HepG2 (cell line): ENCODE measurements around the gene ABHD1. TPM values are rescaled to one million over a fixed set of nuclear protein-coding genes. Genes with fewer than 3 reads are reported as not detected.
A peak's percentile ranks its signal among the peaks of the same experiment; 100 is the strongest.

Source experiments
- CREB3 ChIP-seq: sonication (generic); formaldehyde crosslinking; IDR thresholded peaks from 2 replicates; pipeline ENCODE4 v1.5.0; 2020; ENCODE audit warnings: missing genetic modification reagents
- DNMT3B ChIP-seq: conservative IDR thresholded peaks from 2 replicates; pipeline ENCODE4 v1.6.1; 2016; ENCODE audit warnings: missing biosample characterization, control low read depth
- DRAP1 ChIP-seq: IDR thresholded peaks from 2 replicates; pipeline ENCODE4 v1.6.1; 2016; ENCODE audit warnings: missing genetic modification reagents, missing compliant biosample characterization
- GLMP ChIP-seq: sonication (generic); formaldehyde crosslinking; IDR thresholded peaks from 2 replicates; pipeline ENCODE4 v1.9.0; 2021; ENCODE audit warnings: missing genetic modification reagents, mild to moderate bottlenecking, borderline replicate concordance
- HOXA3 ChIP-seq: sonication (generic); formaldehyde crosslinking; IDR thresholded peaks from 2 replicates; pipeline ENCODE4 v1.5.0; 2020; ENCODE audit warnings: missing genetic modification reagents
- KLF13 ChIP-seq: sonication (generic); formaldehyde crosslinking; IDR thresholded peaks from 2 replicates; pipeline ENCODE4 v1.4.0; 2020; ENCODE audit warnings: mild to moderate bottlenecking, missing genetic modification reagents
- MIER2 ChIP-seq: IDR thresholded peaks from 2 replicates; pipeline ENCODE4 v1.6.1; 2016; ENCODE audit warnings: missing biosample characterization, missing genetic modification reagents
- PAWR ChIP-seq: sonication (generic); formaldehyde crosslinking; IDR thresholded peaks from 2 replicates; pipeline ENCODE4 v1.4.0; 2020; ENCODE audit warnings: missing genetic modification reagents, mild to moderate bottlenecking, borderline replicate concordance
- PBX3 ChIP-seq: sonication (generic); formaldehyde crosslinking; IDR thresholded peaks from 2 replicates; pipeline ENCODE4 v1.8.1; 2023; ENCODE audit warnings: missing genetic modification reagents, inconsistent platforms, borderline replicate concordance
- RNF2 ChIP-seq: fragments of 450-650 bp; conservative IDR thresholded peaks from 2 replicates; pipeline ENCODE4 v1.6.1; 2016; ENCODE audit warnings: low read depth
- TFAP4 ChIP-seq: sonication (generic); IDR thresholded peaks from 2 replicates; pipeline ENCODE4 v1.6.1; 2016; ENCODE audit warnings: low read depth, borderline replicate concordance
- ZBTB37 ChIP-seq: sonication (generic); formaldehyde crosslinking; IDR thresholded peaks from 2 replicates; pipeline ENCODE4 v1.4.0; 2020; ENCODE audit warnings: mild to moderate bottlenecking, missing genetic modification reagents
- ZFY ChIP-seq: sonication (generic); formaldehyde crosslinking; IDR thresholded peaks from 2 replicates; pipeline ENCODE4 v1.4.0; 2020; ENCODE audit warnings: missing genetic modification reagents
- ZNF281 ChIP-seq: sonication (generic); formaldehyde crosslinking; IDR thresholded peaks from 2 replicates; pipeline ENCODE4 v1.4.0; 2020; ENCODE audit warnings: missing genetic modification reagents, borderline replicate concordance
- ZNF891 ChIP-seq: sonication (generic); formaldehyde crosslinking; IDR thresholded peaks from 2 replicates; pipeline ENCODE4 v1.5.0; 2020; ENCODE audit warnings: mild to moderate bottlenecking, missing genetic modification reagents
- polyA plus RNA-seq, 8 experiments: library from polyadenylated mRNA; depleted of rRNA in 3 of 8; stranded (reverse) in 7 of 8; unstranded in 1 of 8; fragments of >200 nt; fragmentation: Illumina TruSeq in 4 of 8; extraction: Trizol in 4 of 8; gene quantifications; 2 replicates each; pipeline versions ENCODE4 v1.2.1 to v1.2.3, GENCODE V29; 2011 to 2016; ENCODE audit warnings: low read depth in 4 of 8, missing spikeins in 1 of 8, mixed read lengths in 1 of 8; ENCODE audit not compliant: insufficient read depth in 1 of 8
- total RNA-seq, 5 experiments: library from RNA; depleted of rRNA; stranded (reverse); fragments of >200 nt; fragmentation: Illumina TruSeq; extraction: Trizol; gene quantifications; 2 replicates each; pipeline ENCODE4 v1.2.3, GENCODE V29; 2016; ENCODE audit warnings: low read depth in 1 of 5

Gene ABHD1
- total and polyA plus RNA-seq, 2 of the 13 experiments (the other 11 are each of a cell fraction or from before 2014, with no cell fraction given): 0.04 to 0.81 TPM

- TF ChIP-seq RNF2 (no peak), HOXA3 (CRISPR knock-in tag) (peak; percentile 68; the same call in 1 of the 2 replicates), MIER2 (CRISPR knock-in tag) (0 out of 2 replicates have a peak, but pooled peaks have one; percentile 9), TFAP4 (peak; percentile 91; the same call in 1 of the 2 replicates), CREB3 (no peak), PAWR (CRISPR knock-in tag) (0 out of 2 replicates have a peak, but pooled peaks have one; percentile 88), ZFY (peak; percentile 88), DNMT3B (no peak), PBX3 (CRISPR knock-in tag) (no peak), KLF13 (CRISPR knock-in tag) (peak; percentile 81; the same call in 1 of the 2 replicates), ZNF891 (CRISPR knock-in tag) (no peak), ZBTB37 (CRISPR knock-in tag) (no peak), DRAP1 (CRISPR knock-in tag) (peak; percentile 91), GLMP (CRISPR knock-in tag) (no peak), ZNF281 (CRISPR knock-in tag) (peak; percentile 55; the same call in 1 of the 2 replicates)
Observed at GRCh38 chr2:27093430-27094352, 29.9 kb upstream of the ABHD1 start (continued).
